ENCODE measurements around the gene PHPT1.

Gene PHPT1

GRCh38 chr9:136889858-136890257 is 40.6 kb downstream of the PHPT1 start:
- no peak for DNase-seq

GRCh38 chr9:136890661-136891060 is 41.5 kb downstream of the PHPT1 start:
- no peak for DNase-seq

- no peak for DNase-seq
Observed at GRCh38 chr9:136896027-136896426, 46.8 kb downstream of the PHPT1 start.

- no peak for DNase-seq
Observed at GRCh38 chr9:136898483-136899100, 49.4 kb downstream of the PHPT1 start.

- DNase-seq = no peak
Observed at GRCh38 chr9:136899196-136899595, 50.0 kb downstream of the PHPT1 start.

GRCh38 chr9:136900556-136900955 is 51.3 kb downstream of the PHPT1 start:
- DNase-seq = no peak

Measured in stimulated activated CD4-positive, alpha-beta T cell treated with anti-CD3 and anti-CD28 coated beads, Interleukin-4, amount 100 ng/mL, for 1 hour (primary cell).